Measurements from ENCODE around the gene ANKRD31.

DNA sequence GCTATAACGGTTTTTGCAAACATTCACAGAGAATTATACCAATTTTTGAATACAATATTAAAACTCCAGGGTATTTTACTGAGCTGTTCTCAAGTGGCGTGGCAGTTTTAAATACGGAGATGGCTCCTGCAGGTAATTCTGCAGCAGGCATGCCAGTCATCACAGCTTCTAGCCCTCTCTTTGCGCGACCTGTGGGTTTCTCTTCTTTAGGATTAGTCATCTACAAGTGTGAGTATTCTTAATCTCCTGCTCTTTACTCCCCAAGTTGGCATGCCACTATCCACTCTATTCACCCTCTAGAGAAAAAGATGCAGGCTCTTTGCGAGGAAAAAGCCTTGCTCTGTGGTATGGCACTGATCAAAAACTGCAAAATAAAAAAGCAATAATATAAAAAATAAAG lies 43.9 kb downstream of the ANKRD31 start:
- TF ChIP-seq POLR2AphosphoS5 (IDR thresholded peaks at IDR 0.05; ENCODE audit: low read depth, low read length) (no peak), POLR2A (IDR thresholded peaks at IDR 0.05; ENCODE audit: low read depth, low read length) (no peak)

Data from GM12891 (cell line).